Myocyte (in vitro differentiated cells): ENCODE results near the gene RERGL. TPM values are rescaled to one million over a fixed set of nuclear protein-coding genes. Genes with fewer than 3 reads are reported as not detected.

Experiments used
- total RNA-seq: library from RNA; depleted of rRNA; stranded (reverse); fragments of >200 nt; gene quantifications from 2 replicates; pipeline ENCODE4 v1.2.3, GENCODE V29; 2014

The RERGL gene
- total RNA-seq, 1 donor from 2014 or later = not detected

Other genes with a start within 250 kb of the RERGL start
- not detected in 2 replicates for gene PIK3C2G, start 171.3 kb upstream of the RERGL start, total RNA-seq